ENCODE results near the gene LANCL2. TPM values are rescaled to one million over a fixed set of nuclear protein-coding genes. Genes with fewer than 3 reads are reported as not detected.
A peak's percentile ranks its signal among the peaks of the same experiment; 100 is the strongest.
"Not testable (repeated sequence)": the region's sequence is repeated elsewhere in the genome, so short reads cannot be mapped to it uniquely, and the experiment has no call there.

The LANCL2 gene
- total RNA-seq, 6 donors from 2014 or later, result 4.6 to 19.9 (median 12.6) TPM

- H3K27ac ChIP-seq, result no peak overlapping the region
- H3K4me1 ChIP-seq, result no peaks in the 10 kb centered on the region
- DNase-seq (no peak), ATAC-seq (ENCODE audit: low FRiP score in 2 of 2) (no peak)
- no peaks in the 10 kb centered on the region for H3K27me3 ChIP-seq
- no peak for TF ChIP-seq POLR2AphosphoS5 (IDR thresholded peaks at IDR 0.05)
- no peak for TF ChIP-seq POLR2A (IDR thresholded peaks at IDR 0.05)
- peaks cover 0 to 25% (median 6%) of the 10 kb centered on the region in 4 donors for H3K36me3 ChIP-seq
- whole genome bisulfite sequencing, 2 donors, result 65 to 80% methylated on average over 3 of the region's 3 CpGs
- no peak overlapping the region for H3K4me3 ChIP-seq
- H3K9me3 ChIP-seq, result no peaks in the 10 kb centered on the region
Measured at GRCh38 chr7:55409482-55410225, 44.5 kb downstream of the LANCL2 start.

GRCh38 chr7:55410667-55411239, 45.6 kb downstream of the LANCL2 start:
- H3K36me3 ChIP-seq, result peaks cover 0 to 19% (median 2%) of the 10 kb centered on the region in 4 donors
- no peak overlapping the region for H3K27ac ChIP-seq
- no peaks in the 10 kb centered on the region for H3K4me1 ChIP-seq
- TF ChIP-seq EP300 (IDR thresholded peaks at IDR 0.05) (no peak), POLR2AphosphoS5 (IDR thresholded peaks at IDR 0.05) (no peak), POLR2A (IDR thresholded peaks at IDR 0.05) (no peak), CTCF (IDR thresholded peaks at IDR 0.05) (no peak)
- no peak overlapping the region for H3K4me3 ChIP-seq
- no peak for ATAC-seq (ENCODE audit: low FRiP score in 2 of 2)
- no peaks in the 10 kb centered on the region for H3K27me3 ChIP-seq
- WGBS, 2 donors, result 88 to 92% methylated on average over 4 of the region's 4 CpGs
- DNase-seq, result no peak
- no peaks in the 10 kb centered on the region for H3K9me3 ChIP-seq

GRCh38 chr7:55411844-55412243, 46.7 kb downstream of the LANCL2 start:
- H3K27ac ChIP-seq, result no peak overlapping the region
- H3K36me3 ChIP-seq, result peaks cover 0 to 17% (median 2%) of the 10 kb centered on the region in 4 donors
- 93 to 94% methylated on average over 12 of the region's 12 CpGs for WGBS, 2 donors
- TF ChIP-seq EP300 (IDR thresholded peaks at IDR 0.05) (no peak), CTCF (IDR thresholded peaks at IDR 0.05) (no peak), POLR2A (IDR thresholded peaks at IDR 0.05) (no peak), POLR2AphosphoS5 (IDR thresholded peaks at IDR 0.05) (no peak)
- no peaks in the 10 kb centered on the region for H3K9me3 ChIP-seq
- no peaks in the 10 kb centered on the region for H3K4me1 ChIP-seq
- ATAC-seq (ENCODE audit: low FRiP score in 2 of 2), result no peak
- DNase-seq, result peak in 1 of 2 donors; percentile 78
- no peaks in the 10 kb centered on the region for H3K27me3 ChIP-seq
- no peak overlapping the region for H3K4me3 ChIP-seq

- WGBS, 2 donors, result 82% methylated on average over 3 of the region's 3 CpGs; no CpG with 5 or more reads in 1 of the 2 donors
- H3K27me3 ChIP-seq, result no peaks in the 10 kb centered on the region
- no peak overlapping the region for H3K27ac ChIP-seq
- H3K4me3 ChIP-seq, result no peak overlapping the region
- ATAC-seq (ENCODE audit: low FRiP score in 2 of 2), result no peak
- peak in 1 of 2 donors; percentile 37 for DNase-seq
- H3K9me3 ChIP-seq, result no peaks in the 10 kb centered on the region
- TF ChIP-seq POLR2AphosphoS5 (IDR thresholded peaks at IDR 0.05), result no peak
- no peak for TF ChIP-seq EP300 (IDR thresholded peaks at IDR 0.05)
- no peak for TF ChIP-seq POLR2A (IDR thresholded peaks at IDR 0.05)
- no peak for TF ChIP-seq CTCF (IDR thresholded peaks at IDR 0.05)
- peaks cover 0 to 8% (median 2%) of the 10 kb centered on the region in 4 donors for H3K36me3 ChIP-seq
- H3K4me1 ChIP-seq, result no peaks in the 10 kb centered on the region
Measured at GRCh38 chr7:55413442-55413841, 48.3 kb downstream of the LANCL2 start.

- H3K27me3 ChIP-seq, result no peaks in the 10 kb centered on the region
- peak; percentile 87 to 96 for ATAC-seq (ENCODE audit: low FRiP score in 2 of 2)
- H3K27ac ChIP-seq, result no peak overlapping the region
- peak in 1 of 2 donors; percentile 73 for DNase-seq
- H3K36me3 ChIP-seq, result peaks cover 0 to 8% (median 2%) of the 10 kb centered on the region in 4 donors
- H3K4me3 ChIP-seq, result no peak overlapping the region
- no peaks in the 10 kb centered on the region for H3K4me1 ChIP-seq
- H3K9me3 ChIP-seq, result no peaks in the 10 kb centered on the region
- WGBS, 2 donors, result 41 to 46% methylated on average over 6 of the region's 6 CpGs
- TF ChIP-seq POLR2A (IDR thresholded peaks at IDR 0.05) (no peak), EP300 (IDR thresholded peaks at IDR 0.05) (no peak), CTCF (IDR thresholded peaks at IDR 0.05) (peak; percentile 55 to 77 (median 63))
Measured at GRCh38 chr7:55415173-55415778, 50.1 kb downstream of the LANCL2 start.

- H3K4me3 ChIP-seq; H3K36me3 ChIP-seq; DNase-seq; ATAC-seq (ENCODE audit: low FRiP score in 2 of 2); H3K9me3 ChIP-seq; H3K27ac ChIP-seq; H3K4me1 ChIP-seq; H3K27me3 ChIP-seq: not testable (repeated sequence)
- WGBS, 2 donors, result 95 to 96% methylated on average over 4 of the region's 4 CpGs
Measured at GRCh38 chr7:55417456-55417855, 52.3 kb downstream of the LANCL2 start.
